ENCODE data around the gene CHST15.

Gene CHST15

GRCh38 chr10:124045276-124045675, 48.1 kb downstream of the CHST15 start:
- Histone ChIP-seq H3K9ac (ENCODE audit: low read depth, low read length, poor library complexity, severe bottlenecking) (no peak overlapping the region), H3K36me3 (ENCODE audit: insufficient read depth, low read length) (no peaks in the 10 kb centered on the region), H3K4me1 (ENCODE audit: insufficient read depth, low read length, poor library complexity, severe bottlenecking) (peaks cover 9% of the 10 kb centered on the region), H3K79me2 (ENCODE audit: insufficient read depth, low read length) (no peaks in the 10 kb centered on the region), H3K4me2 (ENCODE audit: low read depth, low read length, poor library complexity, severe bottlenecking) (no peak overlapping the region), H4K20me1 (ENCODE audit: insufficient read depth, low read length, poor library complexity, severe bottlenecking) (no peaks in the 10 kb centered on the region), H3K9me2 (replicated peaks; ENCODE audit: low read depth, low read length) (no peaks in the 10 kb centered on the region), H2AFZ (ENCODE audit: low read length) (no peak overlapping the region), H3F3A (ENCODE audit: low read depth) (no peaks in the 10 kb centered on the region), H3K4me3 (ENCODE audit: low read length, poor library complexity, severe bottlenecking) (no peak overlapping the region), H3K9me3 (ENCODE audit: insufficient read depth, low read depth, low read length) (no peaks in the 10 kb centered on the region), H3K27me3 (ENCODE audit: insufficient read depth, low read length, poor library complexity, severe bottlenecking) (no peaks in the 10 kb centered on the region)
- no peak for TF ChIP-seq EZH2phosphoT487 (IDR thresholded peaks at IDR 0.05; ENCODE audit: borderline replicate concordance)
- TF ChIP-seq, protein P1, sequence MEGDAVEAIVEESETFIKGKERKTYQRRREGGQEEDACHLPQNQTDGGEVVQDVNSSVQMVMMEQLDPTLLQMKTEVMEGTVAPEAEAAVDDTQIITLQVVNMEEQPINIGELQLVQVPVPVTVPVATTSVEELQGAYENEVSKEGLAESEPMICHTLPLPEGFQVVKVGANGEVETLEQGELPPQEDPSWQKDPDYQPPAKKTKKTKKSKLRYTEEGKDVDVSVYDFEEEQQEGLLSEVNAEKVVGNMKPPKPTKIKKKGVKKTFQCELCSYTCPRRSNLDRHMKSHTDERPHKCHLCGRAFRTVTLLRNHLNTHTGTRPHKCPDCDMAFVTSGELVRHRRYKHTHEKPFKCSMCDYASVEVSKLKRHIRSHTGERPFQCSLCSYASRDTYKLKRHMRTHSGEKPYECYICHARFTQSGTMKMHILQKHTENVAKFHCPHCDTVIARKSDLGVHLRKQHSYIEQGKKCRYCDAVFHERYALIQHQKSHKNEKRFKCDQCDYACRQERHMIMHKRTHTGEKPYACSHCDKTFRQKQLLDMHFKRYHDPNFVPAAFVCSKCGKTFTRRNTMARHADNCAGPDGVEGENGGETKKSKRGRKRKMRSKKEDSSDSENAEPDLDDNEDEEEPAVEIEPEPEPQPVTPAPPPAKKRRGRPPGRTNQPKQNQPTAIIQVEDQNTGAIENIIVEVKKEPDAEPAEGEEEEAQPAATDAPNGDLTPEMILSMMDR (conservative IDR thresholded peaks at IDR 0.05; ENCODE audit: low read length), result no peak

DNA sequence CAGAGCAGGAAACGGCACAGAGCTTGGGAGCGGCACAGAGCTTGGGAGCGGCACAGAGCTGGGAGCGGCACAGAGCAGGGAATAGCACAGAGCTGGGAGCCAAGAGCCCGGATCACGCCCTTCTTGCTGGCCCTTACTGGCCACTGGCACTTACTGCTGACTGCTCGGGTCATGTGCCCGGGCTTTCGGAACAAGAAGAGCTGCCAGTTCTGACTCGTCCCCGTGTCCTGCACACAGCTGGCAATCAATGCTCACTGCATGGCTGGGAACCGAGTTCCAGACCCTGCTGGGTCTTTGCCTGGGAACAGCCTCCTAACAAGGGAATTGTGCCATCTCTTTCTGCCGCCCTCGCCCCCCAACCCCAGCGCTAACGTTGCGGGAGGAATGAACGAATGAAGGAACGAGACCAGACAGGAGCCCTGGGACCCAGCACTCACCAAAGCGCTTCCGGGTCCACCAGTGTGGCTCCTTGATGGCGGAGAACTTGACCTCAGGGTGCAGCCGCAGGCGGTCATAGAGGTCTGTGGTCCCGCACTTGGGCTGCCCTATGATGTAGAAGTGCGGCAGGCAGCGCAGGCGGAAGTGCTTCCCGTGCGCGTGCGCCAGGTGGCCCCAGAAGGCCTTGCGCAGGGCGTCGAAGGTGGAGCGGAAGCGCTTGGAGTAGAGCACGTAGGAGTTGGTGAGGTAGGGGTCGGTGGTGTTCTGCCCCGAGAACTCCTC, 49.1 kb downstream of the CHST15 start:
- no peaks in the 10 kb centered on the region for H3K9me2 ChIP-seq (replicated peaks; ENCODE audit: low read depth, low read length)
- peaks cover 9% of the 10 kb centered on the region for H3K4me1 ChIP-seq (ENCODE audit: insufficient read depth, low read length, poor library complexity, severe bottlenecking)
- no peak overlapping the region for H3K4me3 ChIP-seq (ENCODE audit: low read length, poor library complexity, severe bottlenecking)
- H3K36me3 ChIP-seq (ENCODE audit: insufficient read depth, low read length), result no peaks in the 10 kb centered on the region
- no peaks in the 10 kb centered on the region for H3K79me2 ChIP-seq (ENCODE audit: insufficient read depth, low read length)
- TF ChIP-seq, protein P1 (conservative IDR thresholded peaks at IDR 0.05; ENCODE audit: low read length), result no peak
- no peak for TF ChIP-seq EZH2phosphoT487 (IDR thresholded peaks at IDR 0.05; ENCODE audit: borderline replicate concordance)
- H2AFZ ChIP-seq (ENCODE audit: low read length), result no peak overlapping the region
- no peak overlapping the region for H3K9ac ChIP-seq (ENCODE audit: low read depth, low read length, poor library complexity, severe bottlenecking)
- no peaks in the 10 kb centered on the region for H4K20me1 ChIP-seq (ENCODE audit: insufficient read depth, low read length, poor library complexity, severe bottlenecking)
- H3K9me3 ChIP-seq (ENCODE audit: insufficient read depth, low read depth, low read length), result no peaks in the 10 kb centered on the region
- no peak overlapping the region for H3K4me2 ChIP-seq (ENCODE audit: low read depth, low read length, poor library complexity, severe bottlenecking)
- H3K27me3 ChIP-seq (ENCODE audit: insufficient read depth, low read length, poor library complexity, severe bottlenecking), result no peaks in the 10 kb centered on the region
- H3F3A ChIP-seq (ENCODE audit: low read depth), result no peaks in the 10 kb centered on the region

DNA sequence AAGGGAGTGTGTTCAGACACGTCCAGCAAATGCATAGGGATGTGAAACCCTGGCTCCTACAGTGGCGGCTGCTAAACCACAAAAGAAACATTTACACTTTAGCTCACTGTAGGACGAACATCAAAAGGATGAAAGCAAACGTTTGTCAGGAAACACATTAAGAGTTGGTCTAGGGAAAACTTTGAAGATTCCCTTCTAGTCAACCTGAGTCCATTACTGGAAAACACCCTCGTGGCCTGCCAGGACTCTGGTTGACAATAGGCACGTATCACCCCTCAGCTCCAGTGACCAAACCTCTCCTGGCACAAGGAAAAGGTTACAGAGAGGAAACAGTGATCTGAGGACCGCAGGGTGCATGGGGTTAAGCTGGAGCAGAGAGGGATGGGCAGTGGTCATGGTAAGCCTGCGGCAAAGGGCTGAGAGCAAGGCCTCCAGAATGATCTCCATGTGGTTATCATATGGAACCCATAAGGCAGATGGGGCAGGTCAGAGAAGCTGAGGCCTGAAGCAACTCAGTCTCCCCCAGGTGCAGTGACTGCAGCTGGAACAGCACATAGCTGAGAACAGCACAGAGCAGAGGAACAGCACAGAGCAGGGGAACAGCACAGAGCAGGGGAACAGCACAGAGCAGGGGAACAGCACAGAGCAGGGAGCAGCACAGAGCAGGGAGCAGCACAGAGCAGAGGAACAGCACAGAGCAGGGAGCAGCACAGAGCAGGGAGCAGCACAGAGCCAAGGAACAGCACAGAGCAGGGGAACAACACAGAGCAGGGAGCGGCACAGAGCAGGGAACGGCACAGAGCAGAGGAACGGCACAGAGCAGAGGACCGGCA, 49.9 kb downstream of the CHST15 start:
- TF ChIP-seq, protein P1 (conservative IDR thresholded peaks at IDR 0.05; ENCODE audit: low read length), result no peak
- no peak for TF ChIP-seq EZH2phosphoT487 (IDR thresholded peaks at IDR 0.05; ENCODE audit: borderline replicate concordance)
- H3F3A ChIP-seq (ENCODE audit: low read depth), result no peaks in the 10 kb centered on the region
- H3K79me2 ChIP-seq (ENCODE audit: insufficient read depth, low read length), result no peaks in the 10 kb centered on the region
- H3K9ac ChIP-seq (ENCODE audit: low read depth, low read length, poor library complexity, severe bottlenecking), result peak overlapping the region; percentile 17
- H3K36me3 ChIP-seq (ENCODE audit: insufficient read depth, low read length), result no peaks in the 10 kb centered on the region
- no peaks in the 10 kb centered on the region for H4K20me1 ChIP-seq (ENCODE audit: insufficient read depth, low read length, poor library complexity, severe bottlenecking)
- no peaks in the 10 kb centered on the region for H3K27me3 ChIP-seq (ENCODE audit: insufficient read depth, low read length, poor library complexity, severe bottlenecking)
- H3K4me1 ChIP-seq (ENCODE audit: insufficient read depth, low read length, poor library complexity, severe bottlenecking), result peaks cover 9% of the 10 kb centered on the region
- peak overlapping the region; percentile 27; the same call in 1 of the 2 replicates for H2AFZ ChIP-seq (ENCODE audit: low read length)
- no peak overlapping the region for H3K4me3 ChIP-seq (ENCODE audit: low read length, poor library complexity, severe bottlenecking)
- no peaks in the 10 kb centered on the region for H3K9me2 ChIP-seq (replicated peaks; ENCODE audit: low read depth, low read length)
- peak overlapping the region; percentile 5 for H3K4me2 ChIP-seq (ENCODE audit: low read depth, low read length, poor library complexity, severe bottlenecking)
- no peaks in the 10 kb centered on the region for H3K9me3 ChIP-seq (ENCODE audit: insufficient read depth, low read depth, low read length)

Data from Loucy (cell line).